IMR-90 (cell line): ENCODE data around the gene TNP1. TPM values are rescaled to one million over a fixed set of nuclear protein-coding genes. Genes with fewer than 3 reads are reported as not detected.

Experiments used
- ATAC-seq: fragments of 200-7000 bp; cut with Tn5 transposase; 2 replicates; pipeline ENCODE4 v1.9.1; 2020; ENCODE audit warnings: low read depth, mild to moderate bottlenecking, moderate library complexity
- BruUV-seq: library from RNA; stranded (reverse); fragments of 400-500 nt; replicated peaks from 2 replicates; lab custom pipeline; 2021; lab: Mats Ljungman, UMichigan
- CTCF ChIA-PET: fragments of 300-600 bp; formaldehyde crosslinking; extraction: SDS; loops from one replicate; lab custom pipeline; 2021; ENCODE audit warnings: antibody characterized with exemption; lab: Yijun Ruan, JAX
- POLR2A ChIA-PET: fragments of 300-600 bp; sonication (Branson Sonifier 250); formaldehyde crosslinking; loops from one replicate; lab custom pipeline; 2022; ENCODE audit warnings: antibody characterized with exemption; ENCODE audit not compliant: unreplicated experiment; lab: Charles Lee
- DNase-seq: peaks from one replicate; pipeline ENCODE4 v3.0.0; 2013
- H2AFZ ChIP-seq: replicated peaks from 2 replicates; pipeline ENCODE3; 2013; ENCODE audit warnings: low read length, mild to moderate bottlenecking; ENCODE audit not compliant: poor library complexity
- H2AK5ac ChIP-seq: 2 replicates; pipeline ENCODE4 v1.6.1; 2013; ENCODE audit warnings: low read depth, low read length, inconsistent platforms
- H2AK9ac ChIP-seq: replicated peaks from 2 replicates; pipeline ENCODE3; 2013; ENCODE audit warnings: mild to moderate bottlenecking, low read depth, low read length, moderate library complexity; ENCODE audit not compliant: poor library complexity
- H2BK120ac ChIP-seq: 2 replicates; pipeline ENCODE4 v1.6.1; 2013; ENCODE audit warnings: low read depth, low read length, inconsistent platforms
- H2BK15ac ChIP-seq: 3 replicates; pipeline ENCODE4 v1.6.1; 2013; ENCODE audit warnings: low read depth, low read length, inconsistent platforms
- H2BK20ac ChIP-seq: 2 replicates; pipeline ENCODE4 v1.6.1; 2013; ENCODE audit warnings: low read depth, mild to moderate bottlenecking, inconsistent platforms, low read length, moderate library complexity
- H2BK5ac ChIP-seq: 2 replicates; pipeline ENCODE4 v1.6.1; 2013; ENCODE audit warnings: mild to moderate bottlenecking, low read depth, low read length, inconsistent platforms; ENCODE audit not compliant: poor library complexity, severe bottlenecking
- H3K14ac ChIP-seq: replicated peaks from 2 replicates; pipeline ENCODE4 v1.6.1; 2013; ENCODE audit warnings: low read depth, low read length, inconsistent platforms
- H3K18ac ChIP-seq: 2 replicates; pipeline ENCODE4 v1.6.1; 2013; ENCODE audit warnings: low read depth, low read length, control low read depth
- H3K23ac ChIP-seq: 2 replicates; pipeline ENCODE4 v1.6.1; 2013; ENCODE audit warnings: low read depth, low read length, inconsistent platforms
- H3K27ac ChIP-seq: 2 replicates; pipeline ENCODE4 v1.5.1; 2013; ENCODE audit warnings: mild to moderate bottlenecking, control low read depth, low read length; ENCODE audit not compliant: insufficient read depth
- H3K27me3 ChIP-seq: 2 replicates; pipeline ENCODE4 v1.6.1; 2013; ENCODE audit warnings: low read length; ENCODE audit not compliant: control insufficient read depth, insufficient read depth
- H3K36me3 ChIP-seq: 2 replicates; pipeline ENCODE4 v1.6.1; 2013; ENCODE audit warnings: low read length, mixed read lengths; ENCODE audit not compliant: control insufficient read depth, insufficient read depth
- H3K4ac ChIP-seq: 2 replicates; pipeline ENCODE4 v1.6.1; 2013; ENCODE audit warnings: low read depth, low read length, inconsistent platforms
- H3K4me1 ChIP-seq: 2 replicates; pipeline ENCODE4 v1.6.1; 2013; ENCODE audit warnings: low read length, mixed read lengths; ENCODE audit not compliant: control insufficient read depth, insufficient read depth
- H3K4me2 ChIP-seq: 2 replicates; pipeline ENCODE4 v1.6.1; 2013; ENCODE audit warnings: low read depth, mild to moderate bottlenecking, control low read depth, low read length, moderate library complexity
- H3K4me3 ChIP-seq: 2 replicates; pipeline ENCODE4 v1.5.1; 2013; ENCODE audit warnings: low read depth, mild to moderate bottlenecking, control low read depth, low read length, moderate library complexity; ENCODE audit not compliant: insufficient read depth
- H3K56ac ChIP-seq: 2 replicates; pipeline ENCODE4 v1.6.1; 2013; ENCODE audit warnings: low read length, inconsistent platforms; ENCODE audit not compliant: insufficient read depth; ENCODE audit errors: extremely low read depth
- H3K79me1 ChIP-seq, 2 experiments: 2 replicates each; pipeline ENCODE4 v1.6.1; 2013; ENCODE audit warnings: low read length in 2 of 2, inconsistent platforms in 1 of 2, low read depth in 1 of 2
- H3K9ac ChIP-seq: 2 replicates; pipeline ENCODE4 v1.6.1; 2013; ENCODE audit warnings: low read depth, low read length, control low read depth
- H3K9me1 ChIP-seq: 2 replicates; pipeline ENCODE4 v1.6.1; 2013; ENCODE audit warnings: low read length, inconsistent platforms; ENCODE audit not compliant: insufficient read depth
- H3K9me3 ChIP-seq: 2 replicates; pipeline ENCODE4 v1.6.1; 2013; ENCODE audit warnings: low read length; ENCODE audit not compliant: control insufficient read depth, insufficient read depth
- H4K20me1 ChIP-seq: 2 replicates; pipeline ENCODE4 v1.6.1; 2013; ENCODE audit warnings: low read length, inconsistent platforms; ENCODE audit not compliant: insufficient read depth
- H4K5ac ChIP-seq: 2 replicates; pipeline ENCODE4 v1.6.1; 2013; ENCODE audit warnings: mild to moderate bottlenecking, low read depth, low read length, control low read depth
- H4K8ac ChIP-seq, 2 experiments: 2 replicates each; pipeline ENCODE4 v1.6.1; 2013; ENCODE audit warnings: low read depth in 2 of 2, low read length in 2 of 2, control low read depth in 1 of 2, inconsistent platforms in 1 of 2
- H4K91ac ChIP-seq: 2 replicates; pipeline ENCODE4 v1.6.1; 2013; ENCODE audit warnings: low read depth, low read length, inconsistent platforms; ENCODE audit not compliant: insufficient read depth
- CEBPB ChIP-seq: IDR thresholded peaks from 2 replicates; pipeline ENCODE4 v1.6.1; 2012; ENCODE audit warnings: low read depth, low read length, improper control_type of control experiment
- ELK1 ChIP-seq: fragments of 150-350 bp; IDR thresholded peaks from 2 replicates; pipeline ENCODE4 v1.6.1; 2016; ENCODE audit warnings: low read depth, mild to moderate bottlenecking, low read length, moderate library complexity, borderline replicate concordance
- WGBS, 2 experiments: methylation state at CpG; one replicate each; pipeline versions ENCODE4 v1.1.5 to v1.1.7; 2013; ENCODE audit warnings: missing lambda C conversion rate in 2 of 2; ENCODE audit not compliant: insufficient read length in 1 of 2; ENCODE audit errors: extremely low coverage in 2 of 2; 5-methylcytosine and 5-hydroxymethylcytosine counted together
- dilution Hi-C: fragments of 300-500 bp; cut with HindIII; formaldehyde crosslinking; loops from one replicate; pipeline ENCODE4 v1.14.3; 2018; ENCODE audit warnings: low sequenced_read_pairs; ENCODE audit not compliant: unreplicated experiment
- in situ Hi-C: fragments of 300-500 bp; cut with MboI; formaldehyde crosslinking; loops from 3 replicates; pipeline ENCODE4 v1.14.3; 2019; ENCODE audit warnings: low sequenced_read_pairs, inconsistent platforms, mixed read lengths
- intact Hi-C: fragments of 100-400 bp; cut with micrococcal nuclease; formaldehyde crosslinking; loops from 2 replicates; pipeline ENCODE4 v1.10.0; 2022
- polyA plus RNA-seq, 3 experiments: library from polyadenylated mRNA; depleted of rRNA; stranded (reverse); fragments of >200 nt; gene quantifications; 2 replicates each; pipeline ENCODE4 v1.2.3, GENCODE V29; 2012; ENCODE audit warnings: low replicate concordance in 1 of 3
- total RNA-seq: library from RNA; depleted of rRNA; stranded (reverse); fragments of >200 nt; gene quantifications from 2 replicates; pipeline ENCODE4 v1.2.3, GENCODE V29; 2012

Gene TNP1
- total and polyA plus RNA-seq, 2 of the 4 experiments (the other 2 are of a cell fraction), result not detected

DNA sequence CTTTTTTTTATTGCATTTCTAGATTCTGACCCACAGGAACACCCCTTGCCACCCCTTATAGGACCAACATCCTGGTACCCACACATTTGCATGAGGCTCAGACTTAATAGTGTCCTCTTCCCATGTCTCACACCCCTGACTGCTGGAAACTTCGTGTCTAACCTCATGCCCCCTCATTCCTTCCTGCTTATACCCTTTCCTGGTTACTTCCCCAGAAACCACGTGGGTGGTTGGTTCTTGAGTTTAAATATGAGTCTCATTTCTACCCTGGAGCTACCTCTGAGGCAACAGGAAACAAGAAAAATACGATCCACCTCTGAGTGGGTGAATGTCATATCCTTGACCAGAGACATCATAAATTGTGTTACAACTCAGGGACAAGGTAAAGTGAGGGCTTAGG is 1.6 kb downstream of the TNP1 start:
- peak overlapping the region; percentile 76; the same call in 1 of the 2 replicates for H3K14ac ChIP-seq
- peaks cover 9% of the 10 kb centered on the region for H3K4me1 ChIP-seq
- no peak overlapping the region for H2BK5ac ChIP-seq
- in situ Hi-C loops (no loop called here), dilution Hi-C loops (no loop called here), intact Hi-C loops (no loop called here)
- no peak overlapping the region for H2AFZ ChIP-seq
- H3K4me2 ChIP-seq, result no peak overlapping the region
- 0 out of 2 replicates have a peak overlapping the region, but pooled peaks have one; percentile 35 for H3K23ac ChIP-seq
- H4K20me1 ChIP-seq, result no peaks in the 10 kb centered on the region
- no peak for TF ChIP-seq ELK1
- peak; percentile 11; the same call in 1 of the 2 replicates for TF ChIP-seq CEBPB
- POLR2A ChIA-PET, result interaction anchor here (0.7 kb wide), 1 partner anchor 248 kb away, joined by 6 read pairs; no protein-coding TSS in a partner anchor
- no peak overlapping the region for H4K91ac ChIP-seq
- CTCF ChIA-PET, result interaction anchor here (0.7 to 0.9 kb wide), 2 partner anchors 8 to 308 kb away, joined by 3 read pairs; no protein-coding TSS in a partner anchor
- no peak overlapping the region; the same call in 1 of the 2 replicates for H2BK120ac ChIP-seq
- no peak overlapping the region; the same call in 1 of the 2 replicates for H3K4ac ChIP-seq
- no peaks in the 10 kb centered on the region for H3K9me3 ChIP-seq
- ATAC-seq (no peak), DNase-seq (peak; percentile 58)
- H3K4me3 ChIP-seq, result no peak overlapping the region
- no CpG with 5 or more reads among the region's 3 CpGs for WGBS, 2 experiments
- peak overlapping the region; percentile 9; the same call in 1 of the 2 replicates for H3K18ac ChIP-seq
- H2BK15ac ChIP-seq, result peak overlapping the region; percentile 18; the same call in 2 of the 3 replicates
- no peak overlapping the region for H3K9ac ChIP-seq
- no TSS peak for BruUV-seq
- H3K9me1 ChIP-seq, result peaks cover 11% of the 10 kb centered on the region
- H3K27me3 ChIP-seq, result no peaks in the 10 kb centered on the region
- no peak overlapping the region for H3K56ac ChIP-seq
- no peak overlapping the region for H2AK5ac ChIP-seq
- 0 out of 4 replicates have a peak overlapping the region, but pooled peaks of 1 of the 2 experiments have one; percentile 15 for H4K8ac ChIP-seq
- H3K27ac ChIP-seq, result no peak overlapping the region
- peak overlapping the region; percentile 57; the same call in 1 of the 2 replicates for H2BK20ac ChIP-seq
- no peak overlapping the region for H4K5ac ChIP-seq
- no peaks in the 10 kb centered on the region for H3K79me1 ChIP-seq
- H2AK9ac ChIP-seq, result peak overlapping the region; percentile 71
- H3K36me3 ChIP-seq, result no peaks in the 10 kb centered on the region
